H1 (cell line): ENCODE results near the gene CEP95. TPM values are rescaled to one million over a fixed set of nuclear protein-coding genes. Genes with fewer than 3 reads are reported as not detected.

ENCODE experiments used
- CTCF ChIA-PET: fragments of 300-600 bp; sonication (Branson Sonifier 250); formaldehyde crosslinking; loops from one replicate; lab custom pipeline; 2021; ENCODE audit not compliant: partially characterized antibody; lab: Charles Lee
- POLR2A ChIA-PET: fragments of 300-600 bp; sonication (Branson Sonifier 250); formaldehyde crosslinking; loops from one replicate; lab custom pipeline; 2021; ENCODE audit warnings: inconsistent platforms; ENCODE audit not compliant: partially characterized antibody; lab: Charles Lee
- DNase-seq, 2 experiments: peaks; one replicate each; pipeline versions ENCODE4 v3.0.0 to v3.0.0-alpha.2; 2010 to 2022; ENCODE audit warnings: low spot score in 2 of 2, low read depth in 1 of 2, mixed read lengths in 1 of 2
- FAIRE-seq: peaks from 2 replicates; lab custom pipeline; 2011; peaks lifted over from hg19 to GRCh38; lab: Jason Lieb, UNC
- H2AFZ ChIP-seq: 2 replicates; pipeline ENCODE4 v1.8.1; 2012; ENCODE audit warnings: low read length, inconsistent platforms
- H2AK5ac ChIP-seq: 2 replicates; pipeline ENCODE4 v1.6.1; 2013; ENCODE audit warnings: low read depth, low read length
- H2BK120ac ChIP-seq: replicated peaks from 2 replicates; pipeline ENCODE3; 2013; ENCODE audit warnings: low read depth, low read length, inconsistent platforms
- H2BK12ac ChIP-seq: 2 replicates; pipeline ENCODE4 v1.6.1; 2013; ENCODE audit warnings: low read depth, low read length
- H2BK15ac ChIP-seq: 2 replicates; pipeline ENCODE4 v1.6.1; 2013; ENCODE audit warnings: low read length
- H2BK20ac ChIP-seq: 2 replicates; pipeline ENCODE4 v1.6.1; 2013; ENCODE audit warnings: low read length
- H2BK5ac ChIP-seq: 2 replicates; pipeline ENCODE4 v1.6.1; 2013; ENCODE audit warnings: low read depth, low read length
- H3K14ac ChIP-seq: 2 replicates; pipeline ENCODE4 v1.6.1; 2013; ENCODE audit warnings: inconsistent platforms; ENCODE audit not compliant: insufficient read length
- H3K18ac ChIP-seq: 2 replicates; pipeline ENCODE4 v1.6.1; 2013; ENCODE audit warnings: low read length; ENCODE audit errors: extremely low read depth
- H3K23ac ChIP-seq: 2 replicates; pipeline ENCODE4 v1.6.1; 2013; ENCODE audit warnings: inconsistent platforms; ENCODE audit not compliant: insufficient read length
- H3K23me2 ChIP-seq: 2 replicates; pipeline ENCODE4 v1.6.1; 2013; ENCODE audit warnings: low read depth, low read length
- H3K27ac ChIP-seq: 2 replicates; pipeline ENCODE4 v1.6.1; 2011; ENCODE audit warnings: low read depth, low read length, inconsistent platforms
- H3K27me3 ChIP-seq, 4 experiments: replicated peaks in 1 of 4; 1 replicate in 1 of 4; 2 replicates in 3 of 4; pipeline versions ENCODE4 v1.6.1 to v1.8.1; 2011 to 2013; ENCODE audit warnings: low read length in 3 of 4, mild to moderate bottlenecking in 3 of 4, inconsistent platforms in 2 of 4, mixed read lengths in 2 of 4, moderate library complexity in 1 of 4; ENCODE audit not compliant: control insufficient read depth in 3 of 4, insufficient read depth in 3 of 4; ENCODE audit errors: extremely low read depth in 1 of 4
- H3K36me3 ChIP-seq, 4 experiments: 2 replicates each; pipeline versions ENCODE4 v1.6.1 to v1.8.1; 2011 to 2013; ENCODE audit warnings: mild to moderate bottlenecking in 4 of 4, low read length in 3 of 4, moderate library complexity in 2 of 4, control low read depth in 1 of 4, inconsistent platforms in 1 of 4; ENCODE audit not compliant: insufficient read depth in 4 of 4, control insufficient read depth in 2 of 4
- H3K4ac ChIP-seq: replicated peaks from 2 replicates; pipeline ENCODE3; 2013; ENCODE audit warnings: low read length, low read depth, mixed read lengths, inconsistent platforms; ENCODE audit not compliant: insufficient read length
- H3K4me1 ChIP-seq, 4 experiments: replicated peaks in 1 of 4; 1 replicate in 1 of 4; 2 replicates in 3 of 4; pipeline versions ENCODE4 v1.6.1 to v1.8.1; 2011 to 2013; ENCODE audit warnings: low read length in 3 of 4, inconsistent platforms in 2 of 4, mixed read lengths in 1 of 4; ENCODE audit not compliant: insufficient read depth in 4 of 4, control insufficient read depth in 3 of 4
- H3K4me2 ChIP-seq, 2 experiments: 2 replicates each; pipeline versions ENCODE4 v1.6.1 to v1.8.1; 2011 to 2013; ENCODE audit warnings: low read depth in 2 of 2, low read length in 2 of 2, control low read depth in 1 of 2, inconsistent platforms in 1 of 2, mild to moderate bottlenecking in 1 of 2; ENCODE audit not compliant: insufficient read depth in 1 of 2
- H3K4me3 ChIP-seq, 4 experiments: fragments of 200-600, 300-600 bp in 1 of 4; sonication (generic), shearing (Covaris generic), sonication (Bioruptor Twin) in 1 of 4; 2 replicates each; pipeline versions ENCODE4 v1.5.1 to v1.8.1; 2011 to 2016; ENCODE audit warnings: low read length in 4 of 4, low read depth in 3 of 4, control low read depth in 2 of 4, inconsistent platforms in 2 of 4, mild to moderate bottlenecking in 2 of 4, mixed read lengths in 1 of 4, moderate library complexity in 1 of 4; ENCODE audit not compliant: insufficient read depth in 2 of 4; ENCODE audit errors: extremely low read depth in 1 of 4
- H3K56ac ChIP-seq: replicated peaks from 2 replicates; pipeline ENCODE3; 2013; ENCODE audit warnings: low read depth, mild to moderate bottlenecking, mixed read lengths, low read length, inconsistent platforms; ENCODE audit not compliant: insufficient read length
- H3K79me1 ChIP-seq: 2 replicates; pipeline ENCODE4 v1.6.1; 2013; ENCODE audit warnings: low read depth, low read length, control low read depth
- H3K79me2 ChIP-seq, 2 experiments: 2 replicates each; pipeline versions ENCODE4 v1.6.1 to v1.8.1; 2012 to 2013; ENCODE audit warnings: low read length in 2 of 2, mild to moderate bottlenecking in 2 of 2, inconsistent platforms in 1 of 2; ENCODE audit not compliant: insufficient read depth in 2 of 2, control insufficient read depth in 1 of 2
- H3K9ac ChIP-seq, 4 experiments: replicated peaks in 1 of 4; 1 replicate in 1 of 4; 2 replicates in 3 of 4; pipeline versions ENCODE4 v1.6.1 to v1.8.1; 2011 to 2013; ENCODE audit warnings: low read depth in 3 of 4, low read length in 3 of 4, control low read depth in 2 of 4, mild to moderate bottlenecking in 2 of 4, moderate library complexity in 2 of 4, inconsistent platforms in 1 of 4; ENCODE audit errors: extremely low read depth in 1 of 4
- H3K9me3 ChIP-seq, 2 experiments: 2 replicates each; pipeline versions ENCODE4 v1.6.1 to v1.8.1; 2012 to 2013; ENCODE audit warnings: mild to moderate bottlenecking in 2 of 2, moderate library complexity in 2 of 2, control low read depth in 1 of 2, inconsistent platforms in 1 of 2, low read depth in 1 of 2, low read length in 1 of 2, mixed read lengths in 1 of 2; ENCODE audit not compliant: insufficient read depth in 2 of 2
- H4K20me1 ChIP-seq, 2 experiments: replicated peaks in 1 of 2; 2 replicates each; pipeline versions ENCODE3 to v1.8.1; 2011 to 2013; ENCODE audit warnings: inconsistent platforms in 2 of 2, low read length in 2 of 2, mild to moderate bottlenecking in 1 of 2; ENCODE audit not compliant: insufficient read depth in 2 of 2, control insufficient read depth in 1 of 2
- H4K5ac ChIP-seq: 2 replicates; pipeline ENCODE4 v1.6.1; 2013; ENCODE audit warnings: low read length, low read depth, mixed read lengths, inconsistent platforms; ENCODE audit not compliant: insufficient read length
- H4K8ac ChIP-seq: 2 replicates; pipeline ENCODE4 v1.8.0; 2013; ENCODE audit warnings: mild to moderate bottlenecking, moderate library complexity, low read length, inconsistent platforms; ENCODE audit not compliant: insufficient read depth; ENCODE audit errors: extremely low read depth
- H4K91ac ChIP-seq: replicated peaks from 2 replicates; pipeline ENCODE3; 2013; ENCODE audit warnings: low read length, mixed read lengths, inconsistent platforms; ENCODE audit not compliant: insufficient read length
- POLR2AphosphoS5 ChIP-seq: IDR thresholded peaks from 2 replicates; pipeline ENCODE4 v1.6.1; 2011; ENCODE audit warnings: low read depth, low read length
- RNF2 ChIP-seq: fragments of 200-900, 300-1000 bp; sonication (generic); IDR thresholded peaks from 2 replicates; pipeline ENCODE4 v1.7.1; 2016; ENCODE audit warnings: borderline replicate concordance, low read depth, mild to moderate bottlenecking, antibody characterized with exemption, low read length; ENCODE audit not compliant: poor library complexity, severe bottlenecking; ENCODE audit errors: missing control alignments
- WGBS, 2 experiments: shearing (Covaris generic) in 1 of 2; methylation state at CpG; one replicate each; pipeline versions ENCODE4 v1.1.6 to v1.1.7; 2013 to 2015; ENCODE audit warnings: low lambda C conversion rate in 2 of 2, mixed read lengths in 2 of 2, inconsistent platforms in 1 of 2, low coverage in 1 of 2, missing lambda C conversion rate in 1 of 2; ENCODE audit not compliant: insufficient replicate concordance in 2 of 2, insufficient coverage in 1 of 2, insufficient read length in 1 of 2; ENCODE audit errors: extremely low coverage in 1 of 2, missing lambda C conversion rate in 1 of 2; 5-methylcytosine and 5-hydroxymethylcytosine counted together
- polyA plus RNA-seq, 7 experiments: library from polyadenylated mRNA; depleted of rRNA in 3 of 7; stranded (reverse) in 5 of 7; unstranded in 2 of 7; fragments of >200 nt in 5 of 7; fragments of 200-250 nt in 2 of 7; gene quantifications; 1 replicate in 5 of 7; 2 replicates in 1 of 7; 4 replicates in 1 of 7; pipeline versions ENCODE4 v1.2.1 to v1.2.3, GENCODE V29; 2011 to 2013; ENCODE audit warnings: missing spikeins in 2 of 7, mixed read lengths in 2 of 7
- total RNA-seq: library from RNA; stranded (reverse); fragmentation: NEBNext Ultra II Directional; extraction: Animal tissue kit (Norgen Biotek cat#: 25700); gene quantifications from 2 replicates; pipeline ENCODE4 v1.2.1, GENCODE V29; 2021

The CEP95 gene
- total and polyA plus RNA-seq, 2 of the 8 experiments (the other 6 are each of a cell fraction or from before 2014, with no cell fraction given), result 22.3 to 51.5 TPM

- no peak overlapping the region for H3K23ac ChIP-seq
- H3K27me3 ChIP-seq, result no peaks in the 10 kb centered on the region
- H3K56ac ChIP-seq, result no peak overlapping the region
- H3K27ac ChIP-seq, result no peak overlapping the region
- H3K4me1 ChIP-seq, result peaks cover 0 to 9% (median 4%) of the 10 kb centered on the region in 4 experiments; a peak in 5 of 7 replicates
- no peak overlapping the region for H3K18ac ChIP-seq
- FAIRE-seq (no peak), DNase-seq (no peak)
- H3K14ac ChIP-seq, result no peak overlapping the region
- H3K4me2 ChIP-seq, result peak overlapping the region; percentile 75 to 85
- H2BK15ac ChIP-seq, result no peak overlapping the region
- peaks cover 14 to 30% of the 10 kb centered on the region in 2 experiments for H4K20me1 ChIP-seq
- H4K5ac ChIP-seq, result no peak overlapping the region
- H2BK5ac ChIP-seq, result no peak overlapping the region
- no peak overlapping the region for H4K91ac ChIP-seq
- H2BK12ac ChIP-seq, result no peak overlapping the region
- CTCF ChIA-PET, result interaction anchor here (1.1 to 1.2 kb wide), 2 partner anchors 15 to 30 kb away, joined by 3 read pairs; no protein-coding TSS in a partner anchor
- no peak overlapping the region for H3K4ac ChIP-seq
- no peak overlapping the region for H2AFZ ChIP-seq
- H4K8ac ChIP-seq, result no peak overlapping the region; the same call in 1 of the 2 replicates
- H3K79me1 ChIP-seq, result no peaks in the 10 kb centered on the region; the same call in 1 of the 2 replicates
- 79% methylated on average over 7 of the region's 7 CpGs; no CpG with 5 or more reads in 1 of the 2 experiments for WGBS, 2 experiments
- peaks cover 47 to 69% (median 55%) of the 10 kb centered on the region in 4 experiments for H3K36me3 ChIP-seq
- no peak overlapping the region for H2BK120ac ChIP-seq
- POLR2A ChIA-PET, result interaction anchor here (0.6 to 7.2 kb wide), 27 partner anchors 10 to 358 kb away, joined by 3 to 320 read pairs (median 7); partner anchors contain the start of genes POLG2 and SMURF2
- no peak overlapping the region for H2AK5ac ChIP-seq
- H3K23me2 ChIP-seq, result peaks cover 4% of the 10 kb centered on the region; the same call in 1 of the 2 replicates
- peak overlapping the region; percentile 95 to 99 (median 98) for H3K4me3 ChIP-seq
- no peak overlapping the region for H2BK20ac ChIP-seq
- H3K79me2 ChIP-seq, result peaks cover 32 to 83% of the 10 kb centered on the region in 2 experiments
- no peak for TF ChIP-seq RNF2
- TF ChIP-seq POLR2AphosphoS5, result peak; percentile 69
- TF ChIP-seq, all 59 proteins: peak for 1
- H3K9ac ChIP-seq, result peak overlapping the region in 1 of 4 experiments; percentile 100; a peak in 3 of 7 replicates
- no peaks in the 10 kb centered on the region for H3K9me3 ChIP-seq
These were observed 2.7 kb upstream of the CEP95 start for GRCh38 chr17:64503821-64504768.
